HCT116 (cell line): ENCODE measurements around the gene LAYN. TPM values are rescaled to one million over a fixed set of nuclear protein-coding genes. Genes with fewer than 3 reads are reported as not detected.

Source experiments
- ATAC-seq: fragments of 200-7000 bp; cut with Tn5 transposase; 2 replicates; pipeline ENCODE4 v1.9.1; 2020; ENCODE audit warnings: mild to moderate bottlenecking, moderate library complexity
- BruUV-seq: library from RNA; stranded (reverse); fragments of 400-500 nt; replicated peaks from 2 replicates; lab custom pipeline; 2021; lab: Mats Ljungman, UMichigan
- CTCF ChIA-PET: fragments of 300-600 bp; sonication (Branson Sonifier 250); formaldehyde crosslinking; loops from one replicate; lab custom pipeline; 2021; ENCODE audit warnings: antibody characterized with exemption; lab: Charles Lee
- POLR2A ChIA-PET: fragments of 300-600, 350-600 bp; sonication (Branson Sonifier 250); formaldehyde crosslinking; loops from one replicate; lab custom pipeline; 2021; ENCODE audit warnings: antibody characterized with exemption; lab: Charles Lee
- RAD21 ChIA-PET, 2 experiments: fragments of 300-600 bp; sonication (Branson Sonifier 250); formaldehyde crosslinking; loops; one replicate each; lab custom pipeline; 2023; ENCODE audit warnings: low total read pairs in 2 of 2; ENCODE audit not compliant: uncharacterized antibody in 2 of 2, unreplicated experiment in 2 of 2, low non-redundant PET in 1 of 2; lab: Charles Lee
- DNase-seq: peaks from one replicate; pipeline ENCODE4 v3.0.0-alpha.2; 2010; ENCODE audit warnings: low read depth, low spot score
- H2AFZ ChIP-seq: fragments of 200-600 bp; shearing (Covaris generic), sonication (generic); 2 replicates; pipeline ENCODE4 v1.6.1; 2017; ENCODE audit warnings: low read depth, mixed run types, mixed read lengths, antibody characterized with exemption, low read length; ENCODE audit not compliant: poor library complexity, severe bottlenecking
- H3K27ac ChIP-seq: 2 replicates; pipeline ENCODE4 v1.5.1; 2012; ENCODE audit warnings: low read depth, low read length
- H3K27me3 ChIP-seq: fragments of 200-600 bp; sonication (generic); 2 replicates; pipeline ENCODE4 v1.6.1; 2016; ENCODE audit warnings: mixed run types, low read length, mixed read lengths; ENCODE audit not compliant: insufficient read depth
- H3K36me3 ChIP-seq, 2 experiments: fragments of 200-500 bp in 1 of 2; fragments of 200-600 bp in 1 of 2; sonication (Bioruptor generic) in 1 of 2; sonication (generic) in 1 of 2; 2 replicates each; pipeline versions ENCODE4 v1.5.1 to v1.6.1; 2014 to 2016; ENCODE audit warnings: low read length in 2 of 2, inconsistent platforms in 1 of 2, mixed read lengths in 1 of 2, mixed run types in 1 of 2; ENCODE audit not compliant: insufficient read depth in 2 of 2, control insufficient read depth in 1 of 2
- H3K4me1 ChIP-seq, 2 experiments: fragments of 200-600 bp in 1 of 2; sonication (generic) in 1 of 2; 2 replicates each; pipeline versions ENCODE4 v1.5.1 to v1.6.1; 2012 to 2017; ENCODE audit warnings: low read length in 2 of 2, inconsistent platforms in 1 of 2, mild to moderate bottlenecking in 1 of 2, mixed read lengths in 1 of 2, mixed run types in 1 of 2, moderate library complexity in 1 of 2; ENCODE audit not compliant: insufficient read depth in 2 of 2, control insufficient read depth in 1 of 2
- H3K4me2 ChIP-seq: fragments of 200-600 bp; sonication (generic); 2 replicates; pipeline ENCODE4 v1.6.1; 2017; ENCODE audit warnings: mixed run types, low read length, mixed read lengths
- H3K4me3 ChIP-seq, 2 experiments: fragments of 200-600 bp in 1 of 2; sonication (generic) in 1 of 2; replicated peaks in 1 of 2; 2 replicates each; pipeline ENCODE4 v1.5.1; 2011 to 2016; ENCODE audit warnings: low read length in 2 of 2, control low read depth in 1 of 2, low read depth in 1 of 2, mild to moderate bottlenecking in 1 of 2, mixed read lengths in 1 of 2, mixed run types in 1 of 2
- H3K79me2 ChIP-seq: fragments of 200-600 bp; sonication (generic); 2 replicates; pipeline ENCODE4 v1.6.1; 2017; ENCODE audit warnings: mild to moderate bottlenecking, mixed run types, low read length, moderate library complexity, mixed read lengths; ENCODE audit not compliant: insufficient read depth
- H3K9ac ChIP-seq: fragments of 200-600 bp; sonication (generic); 2 replicates; pipeline ENCODE4 v1.6.1; 2016; ENCODE audit warnings: low read length, mixed read lengths
- H3K9me2 ChIP-seq: fragments of 200-600 bp; sonication (generic), shearing (Covaris generic); 2 replicates; pipeline ENCODE4 v1.6.1; 2017; ENCODE audit warnings: mixed run types, mild to moderate bottlenecking, moderate library complexity; ENCODE audit not compliant: insufficient read depth
- H3K9me3 ChIP-seq, 2 experiments: fragments of 200-500 bp in 1 of 2; fragments of 200-600 bp in 1 of 2; sonication (Bioruptor generic) in 1 of 2; sonication (generic) in 1 of 2; 2 replicates each; pipeline ENCODE4 v1.6.1; 2014 to 2017; ENCODE audit warnings: low read length in 2 of 2, mixed read lengths in 2 of 2, inconsistent platforms in 1 of 2, low read depth in 1 of 2, mild to moderate bottlenecking in 1 of 2, mixed run types in 1 of 2, moderate library complexity in 1 of 2; ENCODE audit not compliant: control insufficient read depth in 1 of 2, insufficient read depth in 1 of 2
- H4K20me1 ChIP-seq: fragments of 200-600 bp; sonication (generic), shearing (Covaris generic); 2 replicates; pipeline ENCODE4 v1.6.1; 2017; ENCODE audit warnings: mixed run types, mild to moderate bottlenecking, moderate library complexity; ENCODE audit not compliant: insufficient read depth
- ELF1 ChIP-seq: IDR thresholded peaks from 2 replicates; pipeline ENCODE4 v1.6.1; 2012; ENCODE audit warnings: low read depth, borderline replicate concordance
- JUND ChIP-seq: IDR thresholded peaks from 2 replicates; pipeline ENCODE4 v1.6.1; 2012
- POLR2AphosphoS5 ChIP-seq: IDR thresholded peaks from 2 replicates; pipeline ENCODE4 v1.6.1; 2011; ENCODE audit warnings: mild to moderate bottlenecking, low read depth, low read length, moderate library complexity
- RAD21 ChIP-seq: IDR thresholded peaks from 2 replicates; pipeline ENCODE4 v1.6.1; 2012; ENCODE audit warnings: low read depth, mild to moderate bottlenecking
- SIN3A ChIP-seq: IDR thresholded peaks from 2 replicates; pipeline ENCODE4 v1.6.1; 2012; ENCODE audit warnings: low read depth
- SRF ChIP-seq: IDR thresholded peaks from 2 replicates; pipeline ENCODE4 v1.6.1; 2012; ENCODE audit warnings: low read depth
- YY1 ChIP-seq: IDR thresholded peaks from 2 replicates; pipeline ENCODE4 v1.6.1; 2011; ENCODE audit warnings: low read length, low read depth, moderate library complexity, mild to moderate bottlenecking; ENCODE audit not compliant: insufficient replicate concordance; ENCODE audit errors: extremely low read depth
- ZBTB33 ChIP-seq: IDR thresholded peaks from 2 replicates; pipeline ENCODE4 v1.6.1; 2011; ENCODE audit warnings: mild to moderate bottlenecking, low read length, moderate library complexity; ENCODE audit not compliant: insufficient replicate concordance; ENCODE audit errors: extremely low read depth
- ZFX ChIP-seq: fragments of 450-650 bp; IDR thresholded peaks from 2 replicates; pipeline ENCODE4 v1.6.1; 2017
- intact Hi-C: fragments of 100-400 bp; cut with micrococcal nuclease; formaldehyde crosslinking; loops from 2 replicates; pipeline ENCODE4 v1.10.0; 2022
- total RNA-seq: library from RNA; stranded (reverse); gene quantifications from one replicate; pipeline ENCODE4 v1.2.1, GENCODE V29; 2021; ENCODE audit not compliant: unreplicated experiment

The LAYN gene
- total RNA-seq, 1 experiment from 2014 or later, result not detected

GRCh38 chr11:111542606-111543275, 2.2 kb downstream of the LAYN start:
- POLR2A ChIA-PET, result no interaction called here
- no peak overlapping the region for H3K4me2 ChIP-seq
- no peaks in the 10 kb centered on the region for H3K9me2 ChIP-seq
- H3K27me3 ChIP-seq, result no peaks in the 10 kb centered on the region
- TF ChIP-seq SRF (no peak), YY1 (no peak), SIN3A (no peak), ELF1 (no peak), ZFX (no peak), ZBTB33 (no peak), JUND (no peak), POLR2AphosphoS5 (no peak), RAD21 (no peak)
- DNase-seq (no peak), ATAC-seq (no peak)
- H3K9me3 ChIP-seq, result no peaks in the 10 kb centered on the region
- no peaks in the 10 kb centered on the region for H3K36me3 ChIP-seq
- no peak overlapping the region for H2AFZ ChIP-seq
- no peaks in the 10 kb centered on the region for H3K79me2 ChIP-seq
- no TSS peak for BruUV-seq
- H3K9ac ChIP-seq, result no peak overlapping the region
- H3K4me3 ChIP-seq, result no peak overlapping the region
- H4K20me1 ChIP-seq, result no peaks in the 10 kb centered on the region
- CTCF ChIA-PET, result no interaction called here
- RAD21 ChIA-PET, result no interaction called here
- intact Hi-C loops, result no loop called here
- no peak overlapping the region for H3K27ac ChIP-seq
- H3K4me1 ChIP-seq, result no peaks in the 10 kb centered on the region
